GM12891 (cell line): Measurements from ENCODE around the gene LRWD1.

ENCODE experiments used
- POLR2A ChIP-seq: IDR thresholded peaks from 2 replicates; pipeline ENCODE4 v1.6.1; 2011; ENCODE audit warnings: low read depth, low read length, control low read depth
- SPI1 ChIP-seq: IDR thresholded peaks from 2 replicates; pipeline ENCODE4 v1.6.1; 2011; ENCODE audit warnings: low read depth, low read length, control low read depth
- TAF1 ChIP-seq: IDR thresholded peaks from 2 replicates; pipeline ENCODE4 v1.6.1; 2011; ENCODE audit warnings: low read depth, low read length, control low read depth

DNA sequence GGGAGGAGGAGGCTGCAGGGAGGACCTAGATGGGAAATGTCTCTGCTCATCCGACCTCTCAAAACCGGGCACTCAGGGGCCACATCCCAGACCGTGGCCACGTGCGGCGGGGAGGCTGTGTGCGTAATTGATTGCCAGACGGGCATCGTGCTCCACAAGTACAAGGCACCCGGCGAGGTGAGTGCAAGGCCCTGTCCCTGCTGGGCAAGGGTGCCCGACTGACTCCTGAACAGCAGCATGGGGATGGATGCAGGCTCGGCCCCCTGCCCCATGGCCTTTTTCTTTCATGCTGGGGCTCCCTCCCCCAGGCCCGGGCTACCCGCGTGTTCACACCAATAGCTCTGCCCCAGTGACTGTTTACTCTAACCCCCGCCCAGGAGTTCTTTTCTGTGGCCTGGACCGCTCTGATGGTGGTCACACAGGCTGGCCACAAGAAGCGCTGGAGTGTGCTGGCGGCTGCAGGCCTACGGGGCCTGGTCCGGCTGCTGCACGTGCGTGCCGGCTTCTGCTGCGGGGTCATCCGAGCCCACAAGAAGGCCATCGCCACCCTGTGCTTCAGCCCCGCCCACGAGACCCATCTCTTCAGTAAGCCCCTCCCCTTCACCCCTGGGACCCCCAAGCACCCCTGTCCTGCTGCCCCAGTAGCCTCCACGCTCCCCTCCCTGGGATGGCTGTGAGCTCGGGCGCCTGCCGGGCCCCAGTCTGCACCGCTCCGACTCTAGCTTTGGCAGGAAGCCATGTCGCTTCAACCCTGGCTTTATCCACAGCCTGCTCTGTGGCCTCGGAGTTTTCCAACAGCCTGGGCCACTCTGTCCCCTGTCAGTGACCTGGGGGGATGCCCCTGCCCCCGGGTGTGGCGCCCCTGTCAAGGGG, 3.9 kb downstream of the LRWD1 start:
- TF ChIP-seq TAF1 (no peak), SPI1 (no peak), POLR2A (no peak)
